H1 (cell line): ENCODE results near the gene FZD8. TPM values are rescaled to one million over a fixed set of nuclear protein-coding genes. Genes with fewer than 3 reads are reported as not detected.

ENCODE experiments used
- BCL11A ChIP-seq, 2 experiments: IDR thresholded peaks; one replicate each; pipeline ENCODE4 v1.6.1; 2011; ENCODE audit warnings: low read depth in 2 of 2, low read length in 2 of 2, mild to moderate bottlenecking in 2 of 2
- CBX5 ChIP-seq: fragments of 300-800, 300-1000 bp; sonication (generic); IDR thresholded peaks from 2 replicates; pipeline ENCODE4 v1.7.1; 2016; ENCODE audit warnings: antibody characterized with exemption, low read length, low read depth
- CTBP2 ChIP-seq: IDR thresholded peaks from 2 replicates; pipeline ENCODE4 v1.7.0; 2011; ENCODE audit warnings: borderline replicate concordance, mild to moderate bottlenecking, moderate library complexity, mixed read lengths, low read length; ENCODE audit not compliant: insufficient read depth, insufficient read length
- NANOG ChIP-seq: IDR thresholded peaks from 2 replicates; pipeline ENCODE4 v1.6.1; 2011; ENCODE audit warnings: low read length, low read depth, mild to moderate bottlenecking, inconsistent platforms; ENCODE audit not compliant: insufficient read depth, poor library complexity, severe bottlenecking
- PHF8 ChIP-seq: fragments of 200-600 bp; sonication (generic); conservative IDR thresholded peaks from 2 replicates; pipeline ENCODE4 v1.7.1; 2012; ENCODE audit warnings: low read depth, mild to moderate bottlenecking, inconsistent platforms, low read length, moderate library complexity
- RNF2 ChIP-seq: fragments of 200-900, 300-1000 bp; sonication (generic); IDR thresholded peaks from 2 replicates; pipeline ENCODE4 v1.7.1; 2016; ENCODE audit warnings: borderline replicate concordance, low read depth, mild to moderate bottlenecking, antibody characterized with exemption, low read length; ENCODE audit not compliant: poor library complexity, severe bottlenecking; ENCODE audit errors: missing control alignments
- polyA plus RNA-seq, 7 experiments: library from polyadenylated mRNA; depleted of rRNA in 3 of 7; stranded (reverse) in 5 of 7; unstranded in 2 of 7; fragments of >200 nt in 5 of 7; fragments of 200-250 nt in 2 of 7; gene quantifications; 1 replicate in 5 of 7; 2 replicates in 1 of 7; 4 replicates in 1 of 7; pipeline versions ENCODE4 v1.2.1 to v1.2.3, GENCODE V29; 2011 to 2013; ENCODE audit warnings: missing spikeins in 2 of 7, mixed read lengths in 2 of 7
- total RNA-seq: library from RNA; stranded (reverse); fragmentation: NEBNext Ultra II Directional; extraction: Animal tissue kit (Norgen Biotek cat#: 25700); gene quantifications from 2 replicates; pipeline ENCODE4 v1.2.1, GENCODE V29; 2021
- TF ChIP-seq, protein P1 (sequence below): fragments of 300-600 bp; sonication (generic); IDR thresholded peaks from 2 replicates; pipeline ENCODE4 v1.7.1; 2012; ENCODE audit warnings: low read length, moderate library complexity, mild to moderate bottlenecking, inconsistent platforms; ENCODE audit not compliant: insufficient replicate concordance
- TF ChIP-seq, protein P2 (sequence below), 3 experiments: IDR thresholded peaks; 1 replicate in 2 of 3; 2 replicates in 1 of 3; pipeline versions ENCODE4 v1.5.1 to v1.6.1; 2011; ENCODE audit warnings: low read length in 3 of 3, mild to moderate bottlenecking in 3 of 3, inconsistent platforms in 2 of 3, low read depth in 1 of 3, moderate library complexity in 1 of 3; ENCODE audit not compliant: insufficient read depth in 1 of 3; ENCODE audit errors: control extremely low read depth in 1 of 3

The FZD8 gene
- total and polyA plus RNA-seq, 2 of the 8 experiments (the other 6 are each of a cell fraction or from before 2014, with no cell fraction given): 4.8 to 7.1 TPM

DNA sequence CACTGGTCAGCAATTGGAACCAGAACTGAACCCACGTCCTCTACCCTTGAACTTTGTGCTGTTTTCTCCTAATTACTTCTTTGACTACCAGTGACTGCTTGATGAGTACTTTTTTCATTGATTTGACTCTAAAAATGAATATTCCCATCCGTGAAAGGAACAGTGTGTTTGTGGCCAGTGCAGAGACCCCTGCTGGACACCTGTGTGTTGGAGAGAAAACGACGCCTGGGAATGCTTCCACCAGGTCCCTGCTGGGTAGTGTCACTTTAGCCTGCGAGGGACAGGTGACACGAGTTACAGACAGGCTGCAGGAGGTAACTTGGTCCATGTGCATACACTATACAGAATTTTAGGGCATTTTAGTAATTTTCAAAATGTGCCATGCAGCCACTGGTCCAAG is 43.7 kb downstream of the FZD8 start (continued):
- TF ChIP-seq, protein P1, sequence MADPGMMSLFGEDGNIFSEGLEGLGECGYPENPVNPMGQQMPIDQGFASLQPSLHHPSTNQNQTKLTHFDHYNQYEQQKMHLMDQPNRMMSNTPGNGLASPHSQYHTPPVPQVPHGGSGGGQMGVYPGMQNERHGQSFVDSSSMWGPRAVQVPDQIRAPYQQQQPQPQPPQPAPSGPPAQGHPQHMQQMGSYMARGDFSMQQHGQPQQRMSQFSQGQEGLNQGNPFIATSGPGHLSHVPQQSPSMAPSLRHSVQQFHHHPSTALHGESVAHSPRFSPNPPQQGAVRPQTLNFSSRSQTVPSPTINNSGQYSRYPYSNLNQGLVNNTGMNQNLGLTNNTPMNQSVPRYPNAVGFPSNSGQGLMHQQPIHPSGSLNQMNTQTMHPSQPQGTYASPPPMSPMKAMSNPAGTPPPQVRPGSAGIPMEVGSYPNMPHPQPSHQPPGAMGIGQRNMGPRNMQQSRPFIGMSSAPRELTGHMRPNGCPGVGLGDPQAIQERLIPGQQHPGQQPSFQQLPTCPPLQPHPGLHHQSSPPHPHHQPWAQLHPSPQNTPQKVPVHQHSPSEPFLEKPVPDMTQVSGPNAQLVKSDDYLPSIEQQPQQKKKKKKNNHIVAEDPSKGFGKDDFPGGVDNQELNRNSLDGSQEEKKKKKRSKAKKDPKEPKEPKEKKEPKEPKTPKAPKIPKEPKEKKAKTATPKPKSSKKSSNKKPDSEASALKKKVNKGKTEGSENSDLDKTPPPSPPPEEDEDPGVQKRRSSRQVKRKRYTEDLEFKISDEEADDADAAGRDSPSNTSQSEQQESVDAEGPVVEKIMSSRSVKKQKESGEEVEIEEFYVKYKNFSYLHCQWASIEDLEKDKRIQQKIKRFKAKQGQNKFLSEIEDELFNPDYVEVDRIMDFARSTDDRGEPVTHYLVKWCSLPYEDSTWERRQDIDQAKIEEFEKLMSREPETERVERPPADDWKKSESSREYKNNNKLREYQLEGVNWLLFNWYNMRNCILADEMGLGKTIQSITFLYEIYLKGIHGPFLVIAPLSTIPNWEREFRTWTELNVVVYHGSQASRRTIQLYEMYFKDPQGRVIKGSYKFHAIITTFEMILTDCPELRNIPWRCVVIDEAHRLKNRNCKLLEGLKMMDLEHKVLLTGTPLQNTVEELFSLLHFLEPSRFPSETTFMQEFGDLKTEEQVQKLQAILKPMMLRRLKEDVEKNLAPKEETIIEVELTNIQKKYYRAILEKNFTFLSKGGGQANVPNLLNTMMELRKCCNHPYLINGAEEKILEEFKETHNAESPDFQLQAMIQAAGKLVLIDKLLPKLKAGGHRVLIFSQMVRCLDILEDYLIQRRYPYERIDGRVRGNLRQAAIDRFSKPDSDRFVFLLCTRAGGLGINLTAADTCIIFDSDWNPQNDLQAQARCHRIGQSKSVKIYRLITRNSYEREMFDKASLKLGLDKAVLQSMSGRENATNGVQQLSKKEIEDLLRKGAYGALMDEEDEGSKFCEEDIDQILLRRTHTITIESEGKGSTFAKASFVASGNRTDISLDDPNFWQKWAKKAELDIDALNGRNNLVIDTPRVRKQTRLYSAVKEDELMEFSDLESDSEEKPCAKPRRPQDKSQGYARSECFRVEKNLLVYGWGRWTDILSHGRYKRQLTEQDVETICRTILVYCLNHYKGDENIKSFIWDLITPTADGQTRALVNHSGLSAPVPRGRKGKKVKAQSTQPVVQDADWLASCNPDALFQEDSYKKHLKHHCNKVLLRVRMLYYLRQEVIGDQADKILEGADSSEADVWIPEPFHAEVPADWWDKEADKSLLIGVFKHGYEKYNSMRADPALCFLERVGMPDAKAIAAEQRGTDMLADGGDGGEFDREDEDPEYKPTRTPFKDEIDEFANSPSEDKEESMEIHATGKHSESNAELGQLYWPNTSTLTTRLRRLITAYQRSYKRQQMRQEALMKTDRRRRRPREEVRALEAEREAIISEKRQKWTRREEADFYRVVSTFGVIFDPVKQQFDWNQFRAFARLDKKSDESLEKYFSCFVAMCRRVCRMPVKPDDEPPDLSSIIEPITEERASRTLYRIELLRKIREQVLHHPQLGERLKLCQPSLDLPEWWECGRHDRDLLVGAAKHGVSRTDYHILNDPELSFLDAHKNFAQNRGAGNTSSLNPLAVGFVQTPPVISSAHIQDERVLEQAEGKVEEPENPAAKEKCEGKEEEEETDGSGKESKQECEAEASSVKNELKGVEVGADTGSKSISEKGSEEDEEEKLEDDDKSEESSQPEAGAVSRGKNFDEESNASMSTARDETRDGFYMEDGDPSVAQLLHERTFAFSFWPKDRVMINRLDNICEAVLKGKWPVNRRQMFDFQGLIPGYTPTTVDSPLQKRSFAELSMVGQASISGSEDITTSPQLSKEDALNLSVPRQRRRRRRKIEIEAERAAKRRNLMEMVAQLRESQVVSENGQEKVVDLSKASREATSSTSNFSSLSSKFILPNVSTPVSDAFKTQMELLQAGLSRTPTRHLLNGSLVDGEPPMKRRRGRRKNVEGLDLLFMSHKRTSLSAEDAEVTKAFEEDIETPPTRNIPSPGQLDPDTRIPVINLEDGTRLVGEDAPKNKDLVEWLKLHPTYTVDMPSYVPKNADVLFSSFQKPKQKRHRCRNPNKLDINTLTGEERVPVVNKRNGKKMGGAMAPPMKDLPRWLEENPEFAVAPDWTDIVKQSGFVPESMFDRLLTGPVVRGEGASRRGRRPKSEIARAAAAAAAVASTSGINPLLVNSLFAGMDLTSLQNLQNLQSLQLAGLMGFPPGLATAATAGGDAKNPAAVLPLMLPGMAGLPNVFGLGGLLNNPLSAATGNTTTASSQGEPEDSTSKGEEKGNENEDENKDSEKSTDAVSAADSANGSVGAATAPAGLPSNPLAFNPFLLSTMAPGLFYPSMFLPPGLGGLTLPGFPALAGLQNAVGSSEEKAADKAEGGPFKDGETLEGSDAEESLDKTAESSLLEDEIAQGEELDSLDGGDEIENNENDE: no peak
- TF ChIP-seq CBX5: no peak
- TF ChIP-seq, protein P2, sequence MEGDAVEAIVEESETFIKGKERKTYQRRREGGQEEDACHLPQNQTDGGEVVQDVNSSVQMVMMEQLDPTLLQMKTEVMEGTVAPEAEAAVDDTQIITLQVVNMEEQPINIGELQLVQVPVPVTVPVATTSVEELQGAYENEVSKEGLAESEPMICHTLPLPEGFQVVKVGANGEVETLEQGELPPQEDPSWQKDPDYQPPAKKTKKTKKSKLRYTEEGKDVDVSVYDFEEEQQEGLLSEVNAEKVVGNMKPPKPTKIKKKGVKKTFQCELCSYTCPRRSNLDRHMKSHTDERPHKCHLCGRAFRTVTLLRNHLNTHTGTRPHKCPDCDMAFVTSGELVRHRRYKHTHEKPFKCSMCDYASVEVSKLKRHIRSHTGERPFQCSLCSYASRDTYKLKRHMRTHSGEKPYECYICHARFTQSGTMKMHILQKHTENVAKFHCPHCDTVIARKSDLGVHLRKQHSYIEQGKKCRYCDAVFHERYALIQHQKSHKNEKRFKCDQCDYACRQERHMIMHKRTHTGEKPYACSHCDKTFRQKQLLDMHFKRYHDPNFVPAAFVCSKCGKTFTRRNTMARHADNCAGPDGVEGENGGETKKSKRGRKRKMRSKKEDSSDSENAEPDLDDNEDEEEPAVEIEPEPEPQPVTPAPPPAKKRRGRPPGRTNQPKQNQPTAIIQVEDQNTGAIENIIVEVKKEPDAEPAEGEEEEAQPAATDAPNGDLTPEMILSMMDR (IDR thresholded peaks at IDR 0.05; ENCODE audit: control extremely low read depth in 1 of 3, insufficient read depth in 1 of 3, low read depth in 1 of 3, low read length in 3 of 3): peak; percentile 40 to 44 (median 40)
- no peak for TF ChIP-seq NANOG
- TF ChIP-seq BCL11A (IDR thresholded peaks at IDR 0.05; ENCODE audit: low read depth in 2 of 2, low read length in 2 of 2): no peak
- TF ChIP-seq PHF8: no peak
- no peak for TF ChIP-seq RNF2
- TF ChIP-seq CTBP2: no peak
